NCI-H2107 (cell line): Measurements from ENCODE around the gene RFX5.
A peak's percentile ranks its signal among the peaks of the same experiment; 100 is the strongest.
"Not testable (repeated sequence)": the region's sequence is repeated elsewhere in the genome, so short reads cannot be mapped to it uniquely, and the experiment has no call there.

Experiments used
- DNase-seq: peaks from one replicate; lab custom pipeline; 2025; lab: John Stamatoyannopoulos, UW

Gene RFX5

DNA sequence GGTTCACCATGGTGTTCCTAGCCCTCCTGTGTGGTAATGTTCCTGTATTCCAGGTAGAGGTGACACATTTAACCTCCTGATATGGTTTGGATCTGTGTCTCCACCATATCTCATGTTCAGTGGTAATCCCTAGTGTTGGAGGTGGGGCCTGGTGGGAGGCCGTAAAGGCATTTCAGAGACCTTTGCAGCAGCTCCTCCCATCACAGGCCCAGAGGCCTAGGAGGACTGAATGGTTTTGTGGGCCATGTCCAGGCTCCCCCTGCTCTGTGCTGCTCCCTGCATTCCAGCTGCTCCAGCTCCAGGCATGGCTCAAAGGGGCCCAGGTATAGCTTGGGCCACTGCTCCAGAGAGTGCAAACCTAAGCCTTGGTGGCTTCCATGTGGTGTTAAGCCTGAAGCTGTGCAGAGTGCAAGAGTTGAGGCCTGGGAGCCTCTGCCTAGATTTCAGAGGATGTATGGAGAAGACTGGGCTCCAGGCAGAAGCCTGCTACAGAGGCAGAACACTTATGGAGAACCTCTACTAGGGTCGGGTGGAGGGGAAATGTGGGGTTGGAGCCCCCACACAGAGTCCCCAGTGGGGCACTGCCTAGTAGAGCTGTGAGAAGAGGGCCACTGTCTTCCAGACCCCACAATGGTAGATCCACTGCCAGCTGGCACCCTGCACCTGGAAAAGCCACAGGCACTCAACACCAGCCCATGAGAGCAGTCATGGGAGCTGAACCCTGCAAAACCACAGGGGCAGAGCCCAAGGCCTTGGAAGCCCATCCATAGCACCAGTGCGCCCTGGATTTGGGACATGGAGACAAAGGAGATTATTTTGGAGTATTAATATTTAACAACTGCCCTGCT, 15.5 kb upstream of the RFX5 start:
- DNase-seq, result no peak

DNA sequence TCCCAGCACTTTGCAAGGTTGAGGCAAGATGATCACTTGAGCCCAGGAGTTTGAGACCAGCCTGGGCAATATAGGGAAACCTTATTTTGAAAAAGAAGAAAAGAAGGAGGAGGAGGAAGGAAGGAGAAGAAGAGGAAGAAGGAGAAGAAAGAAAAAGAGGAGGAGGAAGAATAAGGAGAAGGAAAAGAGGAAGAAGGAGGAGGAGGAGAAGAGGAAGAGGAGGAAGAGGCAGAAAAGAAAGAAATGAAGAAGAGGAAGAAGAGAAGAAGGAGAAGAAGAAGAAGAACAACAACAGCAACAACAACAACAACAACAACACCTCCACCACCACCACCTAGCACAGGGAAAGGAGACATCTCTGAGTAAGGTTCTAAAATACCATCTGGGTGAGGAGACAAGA, 14.8 kb upstream of the RFX5 start:
- DNase-seq, result no peak

DNA sequence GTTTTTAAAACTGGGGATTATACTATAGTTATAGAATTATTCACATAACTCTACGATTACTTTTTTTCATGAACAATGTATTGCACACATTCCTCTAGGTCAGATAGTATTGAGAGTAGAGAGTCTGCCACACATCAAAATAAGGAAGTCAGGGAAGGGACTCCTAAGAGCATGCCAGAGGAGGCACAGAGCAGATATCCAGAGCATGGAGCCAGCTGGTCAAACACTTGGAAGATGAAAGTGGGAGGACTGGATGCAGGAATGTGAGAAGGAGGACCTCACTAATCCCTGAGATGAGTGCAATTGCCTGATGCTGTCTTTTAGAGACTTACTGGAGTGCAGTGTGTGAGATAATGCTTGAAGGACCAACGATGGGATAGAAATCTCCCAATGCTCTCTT, 9.6 kb upstream of the RFX5 start:
- no peak for DNase-seq

DNA sequence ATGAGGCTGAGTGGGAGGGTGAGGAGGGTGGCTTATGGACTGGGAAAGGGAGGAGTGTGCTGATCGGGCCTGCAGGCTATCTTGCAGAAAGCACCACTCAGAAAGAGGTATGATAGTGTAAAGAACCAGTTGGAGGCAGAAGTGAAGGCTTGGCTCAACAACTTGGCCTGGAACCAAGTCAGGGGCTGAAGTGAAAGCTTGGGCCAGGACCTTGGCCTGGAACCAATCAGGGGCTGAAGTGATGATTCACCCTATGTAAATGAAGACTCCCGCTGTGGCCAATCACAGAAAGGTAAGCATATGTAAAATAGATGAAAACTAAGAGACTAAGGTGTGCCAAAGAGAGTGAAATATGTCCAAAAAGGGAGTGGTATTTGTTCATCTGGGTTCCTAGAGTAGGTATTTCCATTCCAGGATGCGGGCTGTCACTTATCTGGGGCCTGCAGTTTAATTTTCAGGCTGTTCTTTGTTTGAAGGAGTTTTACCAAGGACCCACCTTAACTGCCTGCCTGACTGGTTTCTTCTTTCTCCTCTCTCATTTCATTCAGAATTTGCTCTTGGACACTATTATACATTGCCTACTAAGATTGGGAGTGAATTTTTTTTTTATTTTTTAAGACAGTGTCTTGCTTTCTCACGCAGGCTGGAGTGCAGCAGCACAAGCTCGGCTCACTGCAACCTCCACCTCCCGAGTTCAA, 5.1 kb upstream of the RFX5 start:
- no peak for DNase-seq

DNA sequence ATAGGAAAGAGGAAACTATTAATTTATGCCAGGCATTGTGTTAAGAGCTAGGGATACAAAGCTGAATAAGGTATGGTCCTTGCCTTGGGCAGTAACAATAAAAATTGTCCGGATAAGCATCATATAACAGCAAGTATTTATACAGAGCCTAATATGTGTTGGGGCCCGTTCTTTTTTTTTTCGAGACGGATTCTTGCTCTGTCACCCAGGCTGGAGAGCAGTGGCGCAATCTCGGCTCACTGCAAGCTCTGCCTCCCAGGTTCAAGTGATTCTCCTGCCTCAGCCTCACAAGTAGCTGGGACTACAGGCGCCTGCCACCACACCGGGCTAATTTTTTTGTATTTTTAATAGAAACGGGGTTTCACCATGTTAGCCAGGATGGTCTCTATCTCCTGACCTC, 3.3 kb upstream of the RFX5 start:
- not testable (repeated sequence) for DNase-seq

DNA sequence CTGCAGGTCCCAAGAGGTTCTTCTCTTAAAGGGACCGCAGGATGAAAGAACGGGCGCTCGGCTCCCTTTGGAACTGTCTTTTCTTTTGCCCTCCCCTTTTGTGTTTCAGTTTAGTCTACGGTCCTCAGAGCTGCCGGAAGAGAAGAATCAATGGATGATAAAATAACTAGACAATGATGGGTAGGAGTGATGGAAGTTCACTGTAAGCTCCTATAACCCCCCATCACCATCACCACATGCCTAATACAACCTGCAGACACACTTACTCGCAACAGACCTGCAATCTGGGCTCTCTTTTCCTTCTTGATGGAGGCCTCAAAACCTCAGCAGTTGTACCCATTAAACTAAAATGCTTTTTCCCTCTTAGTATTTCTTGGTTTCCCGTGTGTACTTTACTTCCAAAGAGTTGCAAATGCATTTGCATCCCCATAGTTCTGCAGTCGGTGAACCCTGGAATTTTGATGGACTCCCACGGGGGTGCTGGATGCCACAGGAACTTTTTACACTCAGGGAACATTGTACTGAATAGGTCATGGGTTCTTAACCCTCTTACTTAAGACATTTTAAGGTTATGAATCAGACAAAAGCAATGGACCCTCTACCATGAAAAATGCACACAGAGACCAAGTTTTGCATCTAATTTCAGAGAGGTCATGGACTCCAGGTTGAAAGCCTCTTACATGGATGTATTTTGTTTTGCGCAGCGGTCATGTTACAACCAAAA, 633 bp upstream of the RFX5 start:
- no peak for DNase-seq

DNA sequence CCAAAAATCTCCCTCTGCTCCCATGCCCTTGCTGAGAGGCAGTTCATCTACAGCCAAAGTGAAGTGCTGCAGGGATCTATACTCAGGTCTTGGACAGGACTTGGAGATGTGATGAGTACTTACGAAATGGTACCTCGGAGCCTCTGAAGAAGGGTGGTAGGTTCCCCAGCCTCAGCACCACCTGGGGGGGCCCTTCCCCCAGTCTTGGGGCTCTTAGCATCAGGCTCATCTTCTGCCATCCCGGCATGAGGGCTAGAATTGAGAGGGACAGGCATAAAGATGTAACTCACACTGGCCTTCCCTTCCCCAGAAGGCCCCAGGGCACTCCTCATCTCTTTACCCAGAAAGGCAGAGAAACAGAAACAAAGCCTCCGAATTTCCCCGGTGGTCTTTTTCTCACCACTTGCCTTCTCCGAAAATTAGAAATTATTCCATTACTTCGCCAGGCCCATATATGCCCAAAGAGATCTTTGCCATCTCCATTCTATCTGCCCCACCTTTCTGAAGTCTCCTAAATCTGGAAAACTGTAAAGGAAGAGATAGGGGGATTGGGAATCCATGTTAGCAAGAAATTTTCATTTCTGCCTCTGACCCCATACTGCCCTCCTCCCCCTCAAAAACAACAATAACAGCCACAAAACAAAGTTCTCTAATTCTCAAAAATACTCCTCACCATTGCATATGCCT, 827 bp downstream of the RFX5 start:
- no peak for DNase-seq

DNA sequence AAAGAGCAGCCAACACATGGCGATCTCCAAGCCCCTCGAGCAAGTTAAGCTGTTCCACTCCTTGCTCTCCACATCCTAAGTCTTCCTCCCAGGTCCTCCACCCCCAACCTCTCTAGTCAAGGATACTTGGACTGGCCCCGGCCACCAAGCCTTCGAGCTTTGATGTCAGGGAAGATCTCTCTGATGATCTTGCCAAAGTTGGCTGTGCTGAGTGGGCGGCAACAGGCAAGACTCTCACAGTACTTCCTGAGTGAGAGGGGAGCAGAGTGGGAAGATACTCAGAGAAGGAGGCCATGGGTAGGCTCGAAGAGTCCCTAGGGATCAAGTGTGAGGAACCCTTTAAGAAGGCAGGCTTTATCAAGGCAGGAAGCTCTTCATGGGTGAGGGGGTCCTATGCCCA, 2.8 kb downstream of the RFX5 start:
- no peak for DNase-seq

DNA sequence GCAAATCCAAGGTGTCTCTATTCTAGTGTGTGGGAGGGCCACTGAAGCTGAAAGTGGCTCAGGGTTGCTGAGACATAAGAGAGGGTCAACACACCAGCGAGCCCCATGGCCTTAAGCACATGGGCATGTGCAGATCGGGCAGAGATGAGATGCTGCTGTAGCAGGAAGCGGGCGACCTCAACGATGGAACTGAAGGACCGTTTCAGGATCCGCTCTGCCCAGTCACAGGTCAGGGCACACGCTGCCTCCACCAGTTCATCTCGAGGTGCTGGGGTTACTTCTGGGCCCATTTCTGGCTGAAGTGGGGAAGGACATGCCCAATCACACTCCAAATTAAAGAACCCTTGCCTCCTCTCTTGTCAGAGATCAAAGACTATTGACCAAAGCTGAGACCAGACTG, 3.5 kb downstream of the RFX5 start:
- no peak for DNase-seq

DNA sequence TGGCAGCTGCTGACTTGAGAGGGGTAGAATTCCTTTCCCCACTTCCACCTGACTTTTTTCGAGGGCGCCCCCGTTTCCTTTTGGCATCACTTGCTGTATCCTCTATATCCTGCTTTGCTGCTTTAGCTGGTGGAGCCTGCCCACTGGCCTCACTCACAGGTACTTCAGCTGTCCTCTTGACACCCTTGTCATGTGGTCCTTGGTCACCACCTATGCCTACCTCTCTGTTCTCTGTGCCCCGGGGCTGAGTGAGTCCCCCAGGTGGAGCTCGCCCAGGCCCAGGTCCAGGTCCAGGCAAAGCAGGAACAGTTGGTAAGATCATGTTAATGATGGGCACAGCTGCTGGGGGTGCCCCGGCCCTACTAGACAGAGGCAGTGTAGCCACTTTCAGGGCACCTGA, 4.5 kb downstream of the RFX5 start:
- no peak for DNase-seq

DNA sequence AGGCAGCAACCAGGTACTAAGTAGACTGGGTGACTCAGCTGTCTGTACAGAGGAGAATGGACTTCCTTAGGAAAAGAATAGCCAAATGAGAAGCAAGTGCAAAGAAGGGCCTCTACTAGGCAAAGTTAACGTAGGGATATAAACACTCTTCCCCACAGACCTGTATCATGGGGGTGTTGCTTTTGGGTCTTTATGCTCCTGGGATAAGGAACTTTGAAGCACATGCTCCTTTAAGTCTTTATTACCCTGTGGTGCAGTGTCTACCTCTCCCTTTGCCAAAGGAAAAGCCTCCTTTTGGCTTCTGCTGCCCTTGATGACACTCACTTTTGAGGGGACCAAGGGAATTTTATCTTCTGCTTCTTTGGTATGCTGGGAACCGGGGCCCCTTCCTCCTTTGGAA, 5.0 kb downstream of the RFX5 start:
- no peak for DNase-seq

DNA sequence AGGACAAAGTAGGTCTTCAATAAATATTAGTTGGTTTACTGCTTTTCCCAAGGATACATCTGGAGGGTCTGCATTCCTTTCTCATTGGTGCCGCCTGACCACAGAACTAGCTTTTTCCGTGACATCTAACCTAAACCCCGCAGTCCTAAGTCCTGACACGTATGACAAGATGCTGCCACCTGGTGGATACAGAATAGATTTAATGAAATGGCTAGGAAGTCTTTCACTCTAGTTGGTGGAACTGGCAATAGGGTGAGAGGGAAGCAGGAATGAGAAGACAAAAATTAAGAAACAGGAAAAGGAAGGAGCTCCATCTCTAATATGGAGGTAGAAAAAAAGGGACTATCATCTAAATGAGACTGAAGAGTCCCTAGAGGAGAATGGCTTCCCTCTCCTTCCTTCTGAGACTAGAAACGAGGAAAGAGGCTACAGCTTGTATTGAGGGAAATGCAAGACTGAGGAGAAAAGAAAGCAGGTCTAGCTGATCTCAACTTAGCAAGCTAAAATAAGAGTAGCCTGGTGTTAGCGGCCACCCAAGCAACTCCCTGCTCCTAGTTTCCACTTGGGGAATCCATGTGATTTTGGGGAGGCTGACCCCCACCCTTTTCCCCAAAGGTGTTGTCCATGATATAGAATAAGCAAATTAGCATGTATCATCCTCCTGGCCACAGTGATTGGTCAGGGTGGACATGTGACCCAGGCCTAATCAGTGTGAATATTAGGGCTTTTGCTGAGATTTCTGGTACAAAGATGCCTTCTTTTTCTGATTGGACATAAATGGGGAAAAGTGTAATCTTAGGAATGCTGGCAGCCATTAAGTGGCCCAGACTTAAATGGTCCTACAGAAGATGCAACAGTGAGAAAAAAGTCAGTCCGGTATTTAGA, 5.9 kb downstream of the RFX5 start:
- DNase-seq, result peak; percentile 56

DNA sequence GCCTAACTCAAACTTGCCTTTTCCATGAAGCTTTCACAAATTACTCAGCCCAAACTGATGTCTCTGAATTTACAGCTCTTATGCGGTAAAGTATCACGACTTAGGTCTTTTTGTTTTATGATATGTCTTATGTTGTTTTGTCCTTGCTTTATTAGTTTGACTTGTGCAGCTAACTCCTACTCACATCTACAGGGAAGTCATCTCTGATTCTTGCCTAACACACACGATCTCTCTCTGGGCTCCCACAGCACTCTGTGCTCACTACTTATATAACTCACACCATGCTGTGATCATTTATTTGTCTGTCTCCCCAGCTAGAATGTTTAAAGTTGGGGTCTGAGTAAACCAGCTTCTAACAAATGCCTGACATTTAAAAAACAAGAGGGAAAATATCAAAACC, 10.5 kb downstream of the RFX5 start:
- no peak for DNase-seq

DNA sequence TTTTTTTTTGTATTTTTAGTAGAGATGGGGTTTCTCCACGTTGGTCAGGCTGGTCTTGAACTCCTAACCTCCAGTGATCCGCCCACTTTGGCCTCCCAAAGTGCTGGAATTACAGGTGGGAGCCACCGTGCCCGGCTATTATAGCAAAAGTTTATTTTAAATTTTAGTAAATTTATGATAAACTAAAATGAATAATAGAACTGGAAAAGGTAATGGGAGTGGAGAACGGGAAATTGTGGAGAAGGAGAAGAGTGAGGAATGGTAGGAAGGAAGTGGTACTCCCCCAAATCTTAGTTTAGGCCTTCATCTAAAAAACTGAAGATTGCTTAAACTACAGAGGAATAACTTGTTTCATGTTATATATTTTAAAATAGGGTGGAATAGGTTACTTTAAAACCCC, 12.2 kb downstream of the RFX5 start:
- no peak for DNase-seq

DNA sequence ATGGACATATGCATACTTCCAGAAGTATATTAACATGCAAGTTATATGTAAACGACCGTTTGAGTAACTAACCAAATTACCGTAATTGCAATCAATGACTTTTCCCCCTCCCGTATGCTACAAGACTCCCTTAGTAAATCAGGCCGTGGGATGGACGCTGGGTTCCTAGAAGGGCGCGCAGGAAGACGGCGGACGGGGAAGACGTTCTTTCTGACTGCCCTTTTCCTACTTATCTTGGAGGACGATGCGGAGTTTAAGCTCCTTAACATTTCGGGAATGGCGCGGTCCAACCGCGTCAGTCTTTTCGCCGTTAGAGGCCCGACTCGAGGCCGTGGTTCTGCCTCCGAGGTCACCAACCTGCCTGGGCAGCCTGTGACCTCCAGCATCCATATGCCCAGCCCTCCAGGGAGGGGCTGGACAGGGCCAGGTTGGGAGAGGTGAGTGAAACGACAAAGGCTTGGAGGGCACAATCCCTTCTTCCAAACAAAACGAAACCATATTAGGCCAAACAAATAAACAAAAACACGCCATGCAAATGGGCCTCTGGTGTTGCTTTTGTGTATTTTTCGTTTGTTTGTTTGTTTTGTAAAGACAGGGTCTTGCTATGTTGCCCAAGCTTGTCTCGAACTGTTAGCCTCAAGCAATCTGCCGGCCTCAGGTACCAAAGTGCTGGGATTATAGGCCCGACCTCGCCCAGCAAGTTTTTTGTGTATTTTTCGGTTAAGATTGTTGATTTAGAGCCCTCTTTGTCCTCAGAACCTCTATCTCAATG, 19.0 kb downstream of the RFX5 start:
- DNase-seq, result peak; percentile 57

DNA sequence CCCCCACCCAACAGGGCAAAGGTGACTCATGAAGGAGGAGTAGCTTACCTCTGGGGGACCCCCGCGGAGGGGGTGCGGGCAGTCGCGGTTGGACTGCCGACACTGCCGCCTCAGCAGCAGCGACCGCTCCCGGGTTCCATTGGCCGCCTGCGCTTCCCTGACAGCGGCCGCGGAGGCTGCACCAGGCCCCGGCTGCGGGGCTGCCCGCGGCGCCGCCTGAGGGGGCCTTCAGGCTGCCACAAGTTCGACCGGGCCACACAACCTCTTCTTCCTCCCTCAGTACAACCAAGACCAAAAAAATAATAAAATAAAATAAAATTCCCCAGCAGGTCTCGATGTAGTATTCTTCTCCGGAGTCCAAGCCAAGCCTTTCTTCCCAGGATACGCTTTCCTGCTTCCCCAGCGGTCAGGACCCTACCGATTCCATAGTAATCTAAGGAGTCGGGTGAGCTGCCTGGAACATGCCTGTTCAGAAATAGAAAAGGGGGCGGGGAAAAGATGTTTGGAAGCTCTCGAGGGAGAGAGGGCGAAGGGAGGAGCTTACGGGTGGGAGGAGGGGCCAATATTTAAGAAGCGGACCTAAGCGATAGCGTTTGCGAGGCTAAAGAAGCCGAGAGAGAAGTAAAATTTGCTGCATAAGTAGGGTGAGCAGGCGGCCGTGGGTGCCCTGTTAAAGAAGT, 19.7 kb downstream of the RFX5 start, which contains the start of gene PI4KB:
PI4KB (minus strand) TSS at position 194 of the 680 bp plus-strand sequence. CDS start 10,935 bp downstream, outside the sequence.
- peak; percentile 97 for DNase-seq

DNA sequence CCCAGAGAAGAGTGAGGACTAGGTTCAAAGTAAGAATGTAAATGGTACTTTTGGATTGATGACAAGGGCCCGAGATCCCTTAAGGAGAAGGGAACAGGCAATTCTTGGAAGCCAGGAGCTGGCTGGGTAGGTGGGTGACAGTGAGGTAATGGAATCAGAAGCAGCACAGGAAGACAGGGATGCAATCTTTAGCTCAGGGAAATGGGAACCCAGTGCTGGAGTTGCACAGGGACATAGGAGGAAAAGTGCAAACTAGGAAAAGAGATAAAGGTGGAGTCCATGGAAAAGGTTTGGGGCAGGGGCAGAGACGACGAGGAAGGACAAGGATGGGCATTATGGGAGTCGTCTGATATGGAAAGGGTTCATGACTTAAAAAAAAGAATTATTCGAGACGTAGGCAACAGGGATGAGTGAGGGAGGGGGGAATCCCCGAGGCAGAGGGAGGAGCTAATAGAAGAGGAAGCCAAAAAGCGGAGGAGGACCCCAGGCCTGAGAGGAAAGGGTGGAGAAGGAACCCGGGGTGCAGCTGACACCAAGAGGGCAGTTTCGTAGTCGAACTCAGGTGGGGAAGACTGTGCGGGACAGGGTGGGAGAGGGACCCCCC, 20.3 kb downstream of the RFX5 start:
- DNase-seq, result no peak

DNA sequence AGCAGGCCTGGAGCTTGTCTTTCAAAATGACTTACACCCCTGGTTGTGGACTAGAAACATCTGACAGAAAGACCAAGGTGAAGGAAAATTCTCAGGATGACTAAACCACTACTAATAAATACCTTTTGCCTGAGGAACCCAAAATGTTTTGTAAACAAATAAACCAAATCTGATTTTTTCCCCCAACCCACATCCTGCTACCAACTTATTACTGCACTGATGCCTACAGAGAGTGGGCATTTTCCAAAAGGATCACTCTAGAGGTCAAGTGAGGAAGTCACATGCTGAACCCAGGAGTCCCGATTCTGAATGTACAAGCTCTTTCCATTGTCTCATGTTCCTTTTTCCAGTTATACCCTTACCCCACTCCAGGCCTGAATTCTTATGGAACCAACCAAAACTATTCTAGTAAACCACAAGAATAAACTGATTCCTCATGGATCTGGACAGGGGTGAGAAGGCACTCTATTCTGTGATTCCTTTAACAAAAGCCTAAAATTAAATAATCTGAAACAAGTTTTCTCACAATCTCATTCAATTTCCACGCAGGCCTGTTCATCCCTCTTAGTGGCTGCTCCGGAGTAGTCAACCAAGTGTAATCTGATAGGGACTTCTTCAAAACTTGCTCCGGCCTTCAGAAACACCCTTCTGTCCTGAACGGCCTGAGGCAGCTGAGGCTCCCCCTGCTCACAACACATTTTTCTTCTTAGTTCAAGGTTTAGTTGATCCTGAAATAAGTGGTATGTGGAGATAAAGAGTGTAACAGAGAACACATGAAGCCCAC, 21.2 kb downstream of the RFX5 start:
- no peak for DNase-seq

DNA sequence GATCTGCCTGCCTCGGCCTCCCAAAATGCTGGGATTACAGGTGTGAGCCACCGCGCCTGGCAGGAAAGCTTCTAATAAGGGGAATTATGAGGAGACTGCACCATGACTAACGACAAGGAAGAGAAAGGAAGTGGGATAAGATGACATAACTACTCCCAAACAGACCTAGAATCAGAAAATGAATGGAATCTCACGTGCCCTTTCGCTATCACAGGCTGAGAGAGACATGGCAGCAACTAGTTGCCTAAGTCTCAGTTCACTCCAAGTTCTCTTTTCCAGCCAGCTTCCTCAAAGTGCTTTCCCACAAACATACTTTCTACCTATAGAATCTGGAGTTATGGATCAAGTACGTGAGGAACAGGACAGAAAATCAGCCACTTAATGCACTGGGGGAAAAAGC, 21.8 kb downstream of the RFX5 start:
- DNase-seq, result no peak
